ENCODE measurements around the gene RNPEP.

RNPEP gene

GRCh38 chr1:201964261-201964660, 18.2 kb upstream of the RNPEP start:
- no peak overlapping the region for H3K4me3 ChIP-seq (ENCODE audit: low read depth, low read length)
- peak; percentile 9 for DNase-seq (ENCODE audit: low read depth)
- no peak for TF ChIP-seq CTCF (conservative IDR thresholded peaks at IDR 0.05; ENCODE audit: low read depth, low read length)

- no peak for TF ChIP-seq CTCF (conservative IDR thresholded peaks at IDR 0.05; ENCODE audit: low read depth, low read length)
- no peak overlapping the region for H3K4me3 ChIP-seq (ENCODE audit: low read depth, low read length)
- no peak for DNase-seq (ENCODE audit: low read depth)
These were observed 16.3 kb upstream of the RNPEP start for GRCh38 chr1:201966171-201966570.

- no peak for DNase-seq (ENCODE audit: low read depth)
- TF ChIP-seq CTCF (conservative IDR thresholded peaks at IDR 0.05; ENCODE audit: low read depth, low read length) = no peak
- H3K4me3 ChIP-seq (ENCODE audit: low read depth, low read length) = no peak overlapping the region
These were observed 14.1 kb upstream of the RNPEP start for GRCh38 chr1:201968202-201968925.

GRCh38 chr1:201970334-201971159, 11.9 kb upstream of the RNPEP start:
- H3K4me3 ChIP-seq (ENCODE audit: low read depth, low read length) = no peak overlapping the region
- DNase-seq (ENCODE audit: low read depth) = peak; percentile 33
- TF ChIP-seq CTCF (conservative IDR thresholded peaks at IDR 0.05; ENCODE audit: low read depth, low read length) = no peak

DNA sequence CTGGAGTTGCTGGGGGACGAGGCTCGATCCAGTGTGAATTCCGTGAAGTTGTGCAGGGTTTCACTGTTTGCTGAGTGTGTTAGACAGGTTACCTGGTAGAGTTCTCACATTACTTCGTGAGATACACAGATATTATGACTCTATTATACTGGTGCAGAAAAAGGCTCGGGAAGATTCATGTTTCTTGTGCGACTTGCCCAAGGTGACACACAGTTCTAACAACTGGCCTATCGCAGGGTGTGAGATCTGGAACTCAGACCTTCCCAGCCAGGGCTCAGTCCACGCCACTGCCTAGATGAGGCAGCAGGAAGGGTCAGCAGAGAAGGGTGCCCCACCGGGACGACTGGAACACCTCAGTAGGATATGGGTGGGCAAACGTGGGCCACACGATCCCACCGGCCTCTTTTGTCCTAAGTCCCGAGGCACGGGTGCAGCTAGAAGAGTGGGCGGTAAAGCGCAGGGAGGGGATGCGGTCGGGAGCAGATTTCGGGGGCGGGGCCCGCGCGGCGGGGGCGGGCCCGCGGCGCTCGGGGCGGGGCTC, 296 bp upstream of the RNPEP start:
- peak overlapping the region; percentile 82 for H3K4me3 ChIP-seq (ENCODE audit: low read depth, low read length)
- TF ChIP-seq CTCF (conservative IDR thresholded peaks at IDR 0.05; ENCODE audit: low read depth, low read length) = no peak
- DNase-seq (ENCODE audit: low read depth) = no peak

DNA sequence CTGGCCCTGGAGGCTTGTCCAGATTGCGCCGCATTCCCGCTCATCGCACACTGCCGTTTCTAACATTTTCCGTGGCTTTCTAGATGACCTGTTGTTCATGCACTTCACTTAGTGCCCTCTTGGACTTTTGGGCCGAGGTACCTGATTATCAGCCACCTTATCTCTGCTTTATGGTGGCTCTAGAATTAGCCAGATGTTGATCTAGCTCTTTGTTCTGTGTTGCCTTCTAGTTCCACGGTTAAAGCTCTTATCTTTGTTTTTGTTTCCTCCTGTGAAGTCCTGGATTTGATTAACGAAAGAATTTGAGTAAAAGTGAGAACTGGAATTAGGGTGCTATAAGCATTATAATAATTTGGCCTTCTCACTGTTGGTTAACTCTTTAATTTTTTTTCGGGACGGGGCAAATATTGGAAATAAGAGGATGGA, 945 bp downstream of the RNPEP start:
- peak overlapping the region; percentile 82 for H3K4me3 ChIP-seq (ENCODE audit: low read depth, low read length)
- no peak for DNase-seq (ENCODE audit: low read depth)

More for the DNA sequence above, 945 bp downstream of the RNPEP start:
- TF ChIP-seq CTCF (conservative IDR thresholded peaks at IDR 0.05; ENCODE audit: low read depth, low read length) = no peak
